Heart left ventricle (tissue), 13 donors: ENCODE data around the gene NANOS3.

Experiments used
- POLR2A ChIP-seq, 2 donors: fragments of 450-650 bp; IDR thresholded peaks; one replicate each; pipeline ENCODE4 v1.6.1; 2017; ENCODE audit warnings: antibody characterized with exemption in 2 of 2, mild to moderate bottlenecking in 2 of 2, moderate library complexity in 2 of 2
- TF ChIP-seq, protein P1 (sequence below), 12 donors: fragments of 200-600 bp; sonication (generic) in 4 of 12; IDR thresholded peaks; one replicate each; pipeline versions ENCODE4 v1.5.0 to v1.8.0; 2018 to 2022; ENCODE audit warnings: antibody characterized with exemption in 12 of 12, mild to moderate bottlenecking in 5 of 12
- donor health status: ischemic (EF 13 %, LVEDD 7.1; RV severe dilation, severe dysfunction).
- donor health status: DM: no; HTN: yes; CAD: no.
- donor health status: DM: no; HTN: no; CAD: no.
- donor health status: ischemic (EF 25% LVEDD 6.9; RV normal size, moderate dysfunction).
- donor health status: ischemic (EF 25% LVEDD 5.7; RV mildly dilated, moderate dysfunction).
- donor health status: ischemic (EF 35%, LVEDD 5.7; RV mildly dilated, moderate dysfunction).
- donor health status: nonischemic (EF 11% LVEDD 7.7; RV severe dilation, severe dysfunction).
- donor health status: DM: yes; HTN: yes; CAD: no.
- donor health status: PGD.
- donor health status: ischemic (EF 29% LVEDD 5.4; RV normal size, mild dysfunction).
- donor health status: nonischemic (EF 23%, LVEDD 6.1; RV moderate dilation, normal function).

DNA sequence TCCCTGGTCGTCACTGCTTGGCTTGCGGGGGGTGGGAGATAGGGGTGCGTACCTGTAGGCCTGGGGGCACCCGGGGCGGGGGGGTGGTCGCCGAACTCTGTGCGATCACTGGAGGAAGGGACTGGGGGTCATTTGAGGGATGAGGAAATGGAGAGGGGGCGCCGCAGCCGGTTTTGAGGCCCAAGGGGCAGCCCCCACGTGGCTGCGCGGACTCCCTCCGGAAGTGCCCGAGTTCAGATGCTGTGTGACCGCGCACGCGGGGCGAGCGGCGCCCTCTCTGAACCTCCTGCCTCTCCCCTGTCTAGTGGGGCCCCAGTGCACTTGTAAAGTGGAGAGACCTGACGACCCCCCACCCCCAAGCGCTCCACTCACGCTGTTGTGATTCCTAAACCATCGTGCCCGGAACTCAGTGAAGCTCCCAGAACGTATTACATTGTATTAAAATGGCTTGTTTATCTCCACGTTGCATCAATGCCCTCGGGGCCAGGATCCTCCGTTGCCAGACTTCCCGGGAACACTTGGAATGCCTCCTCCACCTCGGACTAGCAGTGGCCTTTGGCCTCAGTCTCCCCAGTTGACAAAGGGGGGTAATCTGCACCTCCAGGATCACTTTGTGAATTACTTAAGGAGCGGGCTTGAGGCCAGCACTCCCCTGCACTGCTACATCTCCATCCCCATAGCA, 3.0 kb upstream of the NANOS3 start:
- TF ChIP-seq, protein P1, sequence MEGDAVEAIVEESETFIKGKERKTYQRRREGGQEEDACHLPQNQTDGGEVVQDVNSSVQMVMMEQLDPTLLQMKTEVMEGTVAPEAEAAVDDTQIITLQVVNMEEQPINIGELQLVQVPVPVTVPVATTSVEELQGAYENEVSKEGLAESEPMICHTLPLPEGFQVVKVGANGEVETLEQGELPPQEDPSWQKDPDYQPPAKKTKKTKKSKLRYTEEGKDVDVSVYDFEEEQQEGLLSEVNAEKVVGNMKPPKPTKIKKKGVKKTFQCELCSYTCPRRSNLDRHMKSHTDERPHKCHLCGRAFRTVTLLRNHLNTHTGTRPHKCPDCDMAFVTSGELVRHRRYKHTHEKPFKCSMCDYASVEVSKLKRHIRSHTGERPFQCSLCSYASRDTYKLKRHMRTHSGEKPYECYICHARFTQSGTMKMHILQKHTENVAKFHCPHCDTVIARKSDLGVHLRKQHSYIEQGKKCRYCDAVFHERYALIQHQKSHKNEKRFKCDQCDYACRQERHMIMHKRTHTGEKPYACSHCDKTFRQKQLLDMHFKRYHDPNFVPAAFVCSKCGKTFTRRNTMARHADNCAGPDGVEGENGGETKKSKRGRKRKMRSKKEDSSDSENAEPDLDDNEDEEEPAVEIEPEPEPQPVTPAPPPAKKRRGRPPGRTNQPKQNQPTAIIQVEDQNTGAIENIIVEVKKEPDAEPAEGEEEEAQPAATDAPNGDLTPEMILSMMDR (IDR thresholded peaks at IDR 0.05), result no peak
- no peak for TF ChIP-seq POLR2A (IDR thresholded peaks at IDR 0.05)
